GM21723 (cell line): ENCODE data around the gene ZNF438.
"Not testable (repeated sequence)": the region's sequence is repeated elsewhere in the genome, so short reads cannot be mapped to it uniquely, and the experiment has no call there.

Experiments used
- ATAC-seq: cut with Tn5 transposase; IDR thresholded peaks from one replicate; pipeline ENCODE4 v1.9.1; 2021; ENCODE audit warnings: mild to moderate bottlenecking, moderate library complexity; ENCODE audit not compliant: unreplicated experiment

ZNF438 gene

DNA sequence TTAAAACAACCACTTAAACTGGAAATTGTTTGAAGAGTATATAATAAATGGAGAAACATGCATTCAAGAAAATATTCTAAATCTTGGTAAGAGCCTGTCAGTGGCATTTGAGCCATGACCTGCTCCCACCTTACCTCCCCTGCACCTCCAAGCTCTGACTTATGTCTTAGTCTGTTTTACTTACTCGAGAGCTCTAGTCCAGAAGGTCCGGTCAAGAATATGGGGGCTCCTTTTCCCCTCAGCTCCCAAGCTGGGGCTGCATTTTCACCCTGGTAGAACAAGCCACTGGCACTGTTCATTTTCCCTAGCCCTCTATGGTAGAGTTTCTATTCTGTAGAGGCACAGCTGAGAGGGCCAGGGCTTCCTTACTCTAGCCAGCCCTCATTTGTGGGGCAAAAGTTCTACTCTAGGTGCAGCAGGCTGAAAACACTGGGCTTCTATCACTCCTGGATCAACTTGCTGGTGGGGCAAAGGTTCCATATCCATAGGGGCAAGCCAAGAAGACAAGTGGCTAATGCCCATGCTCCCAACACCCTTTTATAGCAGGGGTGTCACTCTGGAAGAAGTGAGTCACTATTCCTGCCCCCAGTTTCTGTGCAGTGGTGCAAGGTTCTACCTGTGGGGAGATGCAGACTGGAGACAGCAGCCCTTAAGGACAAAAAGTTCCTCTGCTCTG lies 40.6 kb downstream of the ZNF438 start:
- no peak for ATAC-seq

DNA sequence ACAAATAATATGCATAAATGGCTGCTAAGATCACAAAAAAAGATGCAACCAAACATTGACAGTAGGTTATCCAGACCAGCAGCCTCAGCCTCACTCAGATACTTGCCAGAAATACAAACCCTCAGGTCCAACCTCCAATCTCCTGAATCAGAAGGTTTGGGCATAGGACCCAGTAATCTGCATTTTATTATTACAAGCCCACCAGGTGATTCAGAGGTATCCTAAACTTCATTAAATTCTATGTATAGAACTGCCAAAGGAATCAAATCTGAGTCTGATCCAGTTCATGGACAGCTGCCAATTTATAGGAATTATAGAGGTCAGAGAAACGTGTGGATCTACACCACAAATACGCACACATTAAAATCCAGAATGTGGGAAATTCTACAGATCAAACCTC lies 41.3 kb downstream of the ZNF438 start:
- no peak for ATAC-seq

DNA sequence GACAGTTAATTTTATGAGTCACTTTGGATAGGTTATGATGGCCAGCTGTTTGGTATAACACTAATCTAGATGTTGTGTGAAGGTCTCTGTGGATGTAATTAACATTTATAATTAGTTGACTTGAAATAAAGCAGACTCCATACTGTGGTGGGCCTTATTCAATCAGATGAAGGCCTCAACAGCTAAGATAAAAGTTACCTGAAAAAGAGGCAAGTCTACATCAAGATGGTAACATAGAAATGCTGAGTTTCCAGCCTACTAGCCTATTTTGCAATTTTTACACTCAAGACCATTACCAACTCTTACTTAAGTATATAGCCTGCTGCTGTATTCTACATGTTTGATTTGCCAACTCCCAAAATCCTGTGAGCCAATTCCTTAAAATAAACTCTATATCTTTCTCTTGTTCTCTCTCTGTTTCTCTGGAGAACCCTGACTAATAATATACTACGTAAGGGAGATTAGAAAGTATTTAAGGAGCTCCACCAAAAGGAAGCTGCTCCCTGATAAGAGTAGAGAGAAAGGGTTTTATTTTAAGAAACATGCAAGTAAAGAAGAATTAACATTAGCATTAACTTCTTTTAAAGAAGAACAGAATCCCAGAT lies 42.7 kb downstream of the ZNF438 start:
- no peak for ATAC-seq

DNA sequence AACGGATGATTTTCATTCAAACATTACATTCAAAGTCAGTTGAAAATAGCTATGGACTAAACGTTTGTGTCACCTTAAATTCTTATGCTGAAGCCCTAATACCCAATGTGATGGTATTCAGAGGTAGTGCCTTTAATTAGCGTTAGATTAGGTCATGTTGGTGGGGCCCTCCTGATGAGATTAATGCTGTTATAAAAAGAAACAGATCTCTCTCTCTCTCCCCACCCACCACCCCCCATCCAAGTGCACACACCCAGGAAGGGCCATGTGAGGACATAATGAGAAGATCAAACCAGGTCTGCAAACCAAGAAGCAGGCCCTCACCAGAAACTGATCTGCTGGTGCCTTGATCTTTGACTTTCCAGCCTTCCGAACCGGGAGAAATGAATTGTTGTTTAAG lies 44.2 kb downstream of the ZNF438 start:
- no peak for ATAC-seq

DNA sequence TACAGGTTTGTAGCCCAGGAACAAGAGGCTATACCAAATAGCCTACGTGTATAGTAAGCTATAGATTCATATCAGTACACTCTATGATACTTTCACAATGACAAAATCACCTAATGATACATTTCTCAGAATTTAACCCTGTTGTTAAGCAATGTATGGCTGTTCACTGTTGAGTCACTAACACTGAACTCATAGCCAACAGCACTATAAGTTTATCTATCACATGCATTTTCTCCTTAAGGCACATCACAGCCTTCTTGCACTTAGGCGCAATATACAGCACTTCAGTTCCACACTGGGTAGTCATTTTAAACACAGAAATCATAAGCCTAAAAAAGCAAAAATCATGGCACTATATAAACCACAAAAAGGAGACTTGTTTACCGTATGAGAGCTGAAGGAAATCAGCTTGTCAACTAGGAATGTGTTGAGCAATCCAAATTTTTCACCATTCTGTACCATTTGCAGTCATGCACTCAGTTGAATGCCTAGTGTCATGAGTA lies 45.6 kb downstream of the ZNF438 start:
- no peak for ATAC-seq

DNA sequence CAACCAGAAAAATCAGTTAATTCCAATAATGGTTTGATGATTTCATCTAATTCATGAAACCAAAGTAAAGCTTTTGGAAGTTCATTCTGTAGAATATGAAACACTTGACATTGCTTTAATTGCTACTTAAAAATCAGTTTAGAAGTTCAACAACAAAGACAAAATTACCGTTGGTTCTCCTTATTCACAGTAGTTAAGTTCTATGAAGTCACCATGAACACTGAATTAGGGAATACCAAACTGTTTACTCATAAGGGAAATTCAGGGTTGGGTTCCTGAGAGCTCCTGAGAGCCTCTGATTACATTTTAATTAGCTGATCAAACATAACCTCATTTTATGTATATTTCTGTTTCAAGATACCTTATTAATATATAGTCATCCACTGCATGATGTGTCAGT lies 46.2 kb downstream of the ZNF438 start:
- no peak for ATAC-seq

DNA sequence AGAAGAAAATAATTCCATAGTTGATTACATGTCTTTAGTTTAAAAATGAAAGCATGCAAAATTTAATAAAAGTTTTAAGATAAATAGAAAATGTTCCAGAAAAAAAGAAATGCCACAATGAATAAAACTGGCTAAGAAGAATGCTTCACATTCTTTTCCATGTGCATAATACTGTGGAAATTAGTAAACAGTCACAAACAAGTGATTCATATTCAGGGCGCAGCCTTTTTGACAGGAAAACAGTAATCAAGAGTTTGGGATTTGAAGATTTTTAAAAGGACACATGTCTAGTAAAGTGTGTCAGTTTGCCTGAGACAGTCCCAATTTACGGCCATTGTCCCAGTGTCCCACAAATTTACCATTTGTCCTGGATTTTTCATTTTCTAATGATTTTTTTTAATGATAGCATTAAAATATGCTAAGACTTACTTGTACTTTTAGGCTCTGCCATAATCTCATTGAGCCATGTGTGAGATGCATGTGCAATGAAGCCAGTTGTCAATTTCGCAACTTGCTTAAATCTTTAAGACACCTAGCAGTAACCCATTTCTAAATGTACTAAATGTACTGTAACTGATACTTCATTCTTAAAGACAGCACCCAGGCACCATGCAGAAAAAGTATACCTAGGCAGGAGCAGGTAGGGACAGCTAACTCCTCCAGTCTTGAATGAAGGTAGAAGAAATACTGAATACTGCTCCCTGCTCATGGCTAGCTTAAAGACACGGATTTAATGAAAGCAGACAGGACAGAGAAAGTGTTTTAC lies 46.9 kb downstream of the ZNF438 start:
- no peak for ATAC-seq

DNA sequence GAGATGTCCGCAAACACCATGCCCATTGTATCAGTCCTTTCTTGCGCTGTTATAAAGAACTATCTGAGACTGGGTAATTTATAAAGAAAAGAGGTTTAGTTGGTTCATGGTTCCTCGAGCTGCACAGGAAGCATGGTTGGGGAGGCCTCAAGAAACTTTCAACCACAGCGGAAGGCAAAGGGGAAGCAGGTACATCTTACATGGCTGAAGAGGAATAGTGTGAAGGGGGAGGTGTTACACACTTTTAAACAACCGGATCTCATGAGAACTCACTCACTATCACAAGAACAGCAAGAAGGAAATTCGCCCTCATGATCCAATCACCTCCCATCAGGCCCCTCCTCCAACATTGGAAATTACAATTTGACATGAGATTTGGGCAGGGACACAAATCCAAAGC lies 48.5 kb downstream of the ZNF438 start:
- not testable (repeated sequence) for ATAC-seq

DNA sequence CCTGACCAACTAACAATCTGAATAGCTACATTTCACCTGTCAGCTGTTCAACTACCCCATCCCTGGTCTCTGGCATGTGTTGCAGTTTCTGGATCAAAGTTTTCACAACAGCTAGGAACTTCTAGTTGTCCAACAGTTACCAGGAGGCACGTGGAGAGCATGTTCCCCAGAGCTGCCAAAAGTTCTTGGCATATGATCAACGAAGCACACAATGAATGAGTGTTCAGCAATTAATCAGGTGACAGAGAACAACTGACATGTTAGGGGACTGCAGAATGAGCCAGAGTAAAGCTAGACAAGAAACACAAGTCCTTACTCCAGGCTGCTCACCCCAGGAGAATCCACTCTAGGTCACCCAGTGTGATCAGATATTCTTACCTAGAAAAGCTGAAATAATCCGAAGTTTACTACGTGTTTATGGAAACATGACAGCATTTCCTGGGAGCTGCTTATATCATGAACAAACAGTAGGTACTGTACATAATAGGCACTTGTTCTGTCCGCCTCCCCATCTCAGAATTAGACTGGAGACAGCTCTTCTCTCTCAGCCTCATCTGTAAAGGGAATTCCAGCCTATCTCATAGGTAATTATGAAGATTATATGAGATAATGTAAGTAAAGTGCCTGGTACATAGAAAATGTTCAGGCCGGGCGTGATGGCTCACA lies 50.6 kb downstream of the ZNF438 start:
- ATAC-seq, result no peak

DNA sequence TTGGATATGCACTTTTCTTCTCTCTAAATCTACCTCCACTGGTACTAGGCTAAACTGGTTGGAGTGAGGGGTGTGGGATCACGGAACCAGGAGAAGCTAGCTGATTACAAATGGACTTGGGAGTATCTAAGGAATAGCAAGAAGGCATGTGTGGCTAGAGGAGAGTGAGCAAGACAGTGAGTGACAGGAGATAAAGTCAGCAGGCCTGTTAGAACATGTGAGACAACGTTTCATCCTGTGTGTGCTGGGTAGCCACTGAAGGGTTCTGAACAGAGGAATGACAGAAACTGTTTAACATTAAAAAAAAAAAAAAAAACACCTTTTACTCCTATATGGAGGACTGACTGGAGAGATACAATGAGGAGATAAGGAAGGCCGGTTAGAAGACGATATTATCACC lies 51.7 kb downstream of the ZNF438 start:
- no peak for ATAC-seq

DNA sequence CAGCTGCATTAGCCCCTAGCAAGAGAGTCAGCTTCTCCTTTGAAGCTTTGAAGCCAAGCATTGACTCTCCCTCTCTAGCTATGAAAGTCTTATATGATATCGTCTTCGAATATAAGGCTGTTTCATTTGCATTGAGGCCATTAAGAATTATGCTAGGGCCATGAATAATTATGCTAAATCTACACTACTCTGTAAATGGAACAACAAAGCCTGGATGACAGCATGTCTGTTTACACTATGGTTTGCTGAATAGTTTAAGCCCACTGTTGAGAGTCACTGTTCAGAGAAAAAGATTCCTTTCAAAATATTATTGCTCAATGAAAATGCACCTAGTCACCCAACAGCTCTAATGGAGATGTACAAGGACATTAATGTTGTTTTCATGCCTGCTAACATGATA lies 52.8 kb downstream of the ZNF438 start:
- no peak for ATAC-seq

DNA sequence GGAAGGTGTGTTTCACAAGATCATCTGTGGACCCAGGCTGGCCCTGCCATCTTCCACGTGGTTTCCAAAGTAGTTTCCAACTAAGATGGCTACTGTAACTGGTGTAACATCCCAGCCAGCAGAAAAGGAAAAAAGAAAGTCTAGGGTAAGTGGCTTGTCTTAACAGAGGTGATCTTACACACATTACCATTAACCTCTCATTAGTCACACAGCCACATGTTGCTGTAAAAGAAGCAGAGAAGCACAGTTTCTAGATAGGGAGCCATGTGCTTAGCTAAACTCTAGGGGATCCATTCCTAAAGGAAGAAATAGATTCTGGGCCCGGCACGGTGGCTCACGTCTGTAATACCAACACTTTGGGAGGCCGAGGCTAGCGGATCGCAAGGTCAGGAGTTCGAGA lies 54.3 kb downstream of the ZNF438 start:
- ATAC-seq, result no peak

DNA sequence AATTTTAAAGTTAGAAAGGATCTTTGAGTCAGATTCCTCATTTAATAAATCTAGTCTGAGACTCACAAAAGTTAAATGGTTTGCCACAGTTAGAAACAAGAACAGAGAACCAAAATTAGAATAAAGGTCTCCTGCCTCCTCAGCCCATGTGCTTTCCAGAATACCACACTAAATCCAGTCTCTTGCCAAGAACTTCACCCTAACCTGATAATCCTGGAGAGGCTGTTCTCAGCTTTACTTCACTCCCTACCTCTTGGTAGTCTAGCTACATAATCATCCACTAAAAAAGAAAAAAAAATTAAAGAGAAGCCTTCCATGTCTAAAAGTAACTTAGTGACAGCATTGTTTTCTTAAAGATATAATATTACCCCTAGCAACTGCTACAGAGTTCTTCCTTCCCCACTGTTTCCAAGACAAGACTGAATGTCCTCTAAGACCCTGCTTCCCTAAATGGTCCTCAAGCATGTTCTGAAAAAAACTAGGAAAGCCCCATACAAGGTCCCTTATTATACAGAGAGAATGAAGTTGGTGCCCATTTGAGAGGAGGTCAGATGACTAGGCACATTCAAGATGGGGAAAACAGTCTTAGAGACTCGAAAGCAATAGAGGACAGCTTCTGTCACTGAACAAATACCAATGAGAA lies 56.8 kb downstream of the ZNF438 start:
- ATAC-seq, result no peak

DNA sequence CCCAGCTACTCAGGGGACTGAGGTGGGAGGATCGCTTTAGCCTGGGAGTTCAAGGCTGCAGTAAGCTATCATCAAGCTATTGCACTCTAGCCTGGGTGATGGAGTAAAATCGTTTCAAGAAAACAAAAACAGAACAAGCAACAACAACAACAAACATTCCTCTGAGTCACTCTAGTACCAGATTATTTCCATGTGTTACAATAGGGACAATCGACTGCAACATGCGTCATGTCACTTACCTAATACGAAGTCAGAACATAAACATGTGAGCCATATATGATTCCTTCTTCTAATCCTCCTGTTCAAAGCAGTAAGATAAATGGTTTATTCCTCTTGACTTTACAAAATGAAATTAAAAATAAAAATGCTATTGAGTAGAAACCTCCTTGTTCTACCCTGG lies 57.3 kb downstream of the ZNF438 start:
- no peak for ATAC-seq

DNA sequence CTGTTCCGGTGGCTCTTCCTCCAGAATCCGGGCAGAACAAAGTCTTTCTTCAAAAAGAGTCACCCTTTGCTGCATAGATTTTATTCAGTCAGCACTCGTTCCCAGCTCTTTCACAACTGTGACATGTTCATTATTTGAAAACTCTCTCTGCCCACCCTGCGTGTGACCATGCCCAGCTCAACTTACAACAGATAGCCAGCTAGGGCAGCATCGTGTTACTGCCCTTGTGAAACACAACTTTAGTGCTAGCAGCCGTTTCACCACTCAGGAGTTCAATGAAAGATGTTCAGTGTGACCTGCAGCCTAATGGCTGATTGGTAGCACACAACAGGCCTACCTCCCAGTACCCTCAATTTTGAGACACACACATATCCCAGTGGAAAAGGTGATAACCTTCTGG lies 57.9 kb downstream of the ZNF438 start:
- ATAC-seq, result no peak

DNA sequence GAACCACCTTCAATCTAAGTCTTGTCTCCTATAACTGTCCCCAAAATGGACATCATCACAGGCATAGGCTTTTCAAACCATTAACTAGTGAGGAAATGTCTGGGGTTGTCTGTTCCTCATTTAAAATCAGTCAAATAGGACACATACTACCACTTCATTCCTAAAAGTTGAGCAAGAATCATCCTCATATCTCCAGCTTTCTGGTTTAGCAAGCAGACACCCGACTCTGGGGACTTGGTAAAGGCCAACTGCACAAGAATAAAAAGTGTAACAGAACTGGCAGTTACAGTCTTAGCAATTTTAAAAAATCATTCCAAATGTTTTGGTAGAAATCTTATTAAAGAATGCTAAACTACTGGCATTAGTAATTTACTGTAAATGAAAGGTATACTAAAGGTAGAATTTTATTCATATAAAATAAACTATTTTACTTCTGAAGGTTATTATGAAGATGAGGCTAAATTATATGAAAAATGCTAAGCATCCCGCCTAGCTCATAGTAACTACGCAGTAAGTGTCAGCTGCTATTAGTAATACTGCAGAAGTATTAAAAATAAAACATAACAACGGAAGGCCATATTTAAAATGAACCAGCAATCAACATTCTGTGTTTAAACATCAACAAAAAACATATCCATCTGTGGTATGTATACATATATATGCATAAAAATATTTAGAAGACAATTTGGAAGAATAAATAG lies 60.8 kb downstream of the ZNF438 start:
- no peak for ATAC-seq

DNA sequence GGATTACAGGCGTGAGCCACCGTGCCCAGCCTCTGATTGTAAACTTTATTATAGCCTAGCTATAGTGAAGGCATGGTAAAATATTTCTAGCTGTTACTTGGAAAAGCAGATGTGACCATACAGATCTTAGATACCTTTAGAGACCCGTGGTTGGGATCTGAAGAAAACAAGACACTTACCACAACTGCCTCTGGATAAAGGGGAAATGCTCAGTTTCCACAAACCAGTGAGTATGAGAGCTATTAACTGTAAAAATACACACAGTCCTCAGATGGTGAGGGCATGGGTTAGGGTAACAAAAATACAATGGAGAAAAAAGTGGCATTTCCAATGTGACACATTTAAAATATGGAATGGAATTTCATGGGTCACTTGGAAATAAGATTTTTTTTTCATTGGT lies 63.0 kb downstream of the ZNF438 start:
- ATAC-seq, result no peak

DNA sequence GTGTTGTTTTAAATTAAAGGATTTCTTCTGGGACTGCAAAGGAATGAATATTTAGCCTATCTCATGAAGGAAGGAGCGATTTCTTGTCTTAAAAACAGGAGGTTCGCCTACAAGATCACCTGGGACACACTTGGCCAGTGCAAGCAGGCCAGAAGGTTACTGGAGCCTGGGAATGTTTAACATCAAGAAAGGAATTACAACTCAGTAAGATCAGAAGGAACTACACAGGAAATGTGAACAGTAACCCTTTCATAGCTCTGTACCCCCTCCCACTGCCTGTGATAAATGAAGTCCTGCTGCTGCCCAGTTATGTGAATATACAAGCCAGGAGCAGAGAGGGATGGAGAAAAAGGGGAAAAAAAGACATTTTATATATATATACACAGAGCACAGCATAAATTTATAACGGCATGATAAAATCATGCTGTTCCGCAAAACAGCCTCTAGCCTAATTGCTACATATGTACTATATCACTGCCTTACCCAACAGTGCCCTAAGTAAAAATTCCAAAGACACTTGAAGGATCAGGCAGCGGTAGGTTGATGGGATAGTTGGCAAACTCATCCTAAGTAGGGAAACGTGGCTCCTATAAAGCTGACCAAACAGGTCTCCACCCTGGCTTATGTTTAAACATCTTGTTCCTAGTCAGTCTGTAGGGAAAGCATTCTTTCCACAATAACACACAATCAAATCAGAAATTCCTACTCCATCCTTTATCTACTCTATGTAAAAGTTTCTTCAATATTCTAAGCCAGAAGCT lies 63.8 kb downstream of the ZNF438 start:
- no peak for ATAC-seq

DNA sequence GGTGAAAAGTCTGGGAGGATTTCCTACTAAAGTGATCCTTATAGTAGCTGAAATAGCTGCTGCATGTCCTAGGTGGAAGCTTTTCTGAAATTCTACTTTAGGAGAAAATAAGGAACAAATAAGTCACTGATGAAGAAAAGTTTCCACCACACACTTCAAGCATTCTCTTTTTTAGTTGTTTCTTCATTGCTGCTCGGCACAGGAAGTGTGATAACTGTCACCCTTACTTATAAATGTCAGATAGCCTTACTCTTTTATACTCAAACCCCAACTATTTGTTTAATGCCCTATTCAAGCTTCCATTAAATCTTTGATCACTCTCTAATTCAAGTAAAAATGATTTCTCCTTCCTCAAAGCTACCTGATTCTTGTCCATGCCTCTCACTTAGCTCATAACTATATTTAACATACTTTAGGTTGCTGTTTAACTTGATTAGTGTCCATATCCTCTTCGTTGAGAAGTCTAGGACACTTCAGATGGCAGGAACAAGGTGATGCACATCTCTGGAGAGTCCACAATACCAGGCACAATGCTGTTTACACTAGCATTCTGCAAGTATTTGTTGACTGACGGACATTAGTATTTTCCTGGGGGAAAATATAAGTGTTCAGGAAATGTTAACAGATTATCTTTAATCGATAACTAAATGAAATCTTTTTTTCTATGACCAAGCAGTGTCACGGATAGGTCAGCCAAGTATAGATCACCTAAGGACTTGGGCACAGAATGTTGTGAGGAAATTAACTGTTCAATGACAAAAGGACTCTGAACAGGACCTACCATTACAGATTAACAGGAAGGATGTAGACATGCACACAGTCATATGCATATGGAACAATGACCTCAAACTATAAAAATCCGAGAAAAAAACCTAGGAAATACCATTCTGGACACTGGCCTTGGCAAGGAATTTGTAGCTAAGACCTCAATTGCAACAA lies 67.4 kb downstream of the ZNF438 start:
- ATAC-seq, result no peak
